GM12878 (cell line): ENCODE data around the gene RETREG3. TPM values are rescaled to one million over a fixed set of nuclear protein-coding genes. Genes with fewer than 3 reads are reported as not detected.

Experiments
- ATAC-seq: fragments of 200-7000 bp; cut with Tn5 transposase; 3 replicates; pipeline ENCODE4 v1.9.1; 2020; ENCODE audit warnings: mild to moderate bottlenecking, moderate library complexity
- BruUV-seq: library from RNA; stranded (reverse); fragments of 400-500 nt; replicated peaks from 2 replicates; lab custom pipeline; 2021; lab: Mats Ljungman, UMichigan
- CTCF ChIA-PET: fragments of 300-600 bp; sonication (Branson Sonifier 250); formaldehyde crosslinking; extraction: SDS; loops from one replicate; lab custom pipeline; 2021; ENCODE audit warnings: inconsistent platforms; lab: Yijun Ruan, JAX
- POLR2A ChIA-PET: fragments of 350-600 bp; formaldehyde crosslinking; extraction: SDS; loops from one replicate; lab custom pipeline; 2021; ENCODE audit warnings: inconsistent platforms; lab: Charles Lee
- RAD21 ChIA-PET: fragments of 300-600 bp; sonication (Branson Sonifier 250); formaldehyde crosslinking; loops from one replicate; lab custom pipeline; 2023; ENCODE audit warnings: antibody characterized with exemption; ENCODE audit not compliant: unreplicated experiment; lab: Charles Lee
- SMC1A ChIA-PET: fragments of 300-600 bp; sonication (Branson Sonifier 250); formaldehyde crosslinking; loops from one replicate; lab custom pipeline; 2023; ENCODE audit not compliant: unreplicated experiment, uncharacterized antibody; lab: Charles Lee
- DNase-seq: peaks from one replicate; pipeline ENCODE4 v3.0.0-alpha.2; 2011; ENCODE audit warnings: low read depth, low spot score
- FAIRE-seq: peaks from 3 replicates; lab custom pipeline; 2011; peaks lifted over from hg19 to GRCh38; lab: Jason Lieb, UNC
- H2AFZ ChIP-seq: 2 replicates; pipeline ENCODE4 v1.6.0; 2011; ENCODE audit warnings: low read depth, low read length, control low read depth; ENCODE audit not compliant: control insufficient read depth
- H3K27ac ChIP-seq: 2 replicates; pipeline ENCODE4 v1.5.1; 2011; ENCODE audit warnings: control low read depth; ENCODE audit not compliant: control insufficient read depth, insufficient read depth
- H3K27me3 ChIP-seq, 2 experiments: replicated peaks in 1 of 2; 2 replicates each; pipeline versions ENCODE4 v1.6.0 to v1.6.1; 2011; ENCODE audit warnings: low read length in 1 of 2; ENCODE audit not compliant: control insufficient read depth in 2 of 2, insufficient read depth in 2 of 2
- H3K36me3 ChIP-seq, 2 experiments: 2 replicates each; pipeline ENCODE4 v1.5.1; 2011; ENCODE audit warnings: low read length in 1 of 2; ENCODE audit not compliant: control insufficient read depth in 2 of 2, insufficient read depth in 2 of 2
- H3K4me1 ChIP-seq: 2 replicates; pipeline ENCODE4 v1.6.1; 2011; ENCODE audit warnings: mild to moderate bottlenecking, low read length, moderate library complexity, mixed read lengths; ENCODE audit not compliant: control insufficient read depth, insufficient read depth
- H3K4me2 ChIP-seq: 2 replicates; pipeline ENCODE4 v1.6.0; 2011; ENCODE audit warnings: control low read depth; ENCODE audit not compliant: control insufficient read depth, insufficient read depth
- H3K4me3 ChIP-seq: fragments of 200-600 bp; sonication (generic); 2 replicates; pipeline ENCODE4 v1.5.1; 2016
- H3K79me2 ChIP-seq: 2 replicates; pipeline ENCODE4 v1.6.0; 2011; ENCODE audit warnings: low read length; ENCODE audit not compliant: control insufficient read depth, insufficient read depth
- H3K9ac ChIP-seq: 2 replicates; pipeline ENCODE4 v1.8.0; 2011; ENCODE audit warnings: low read length, control low read depth, mixed read lengths; ENCODE audit not compliant: control insufficient read depth, insufficient read depth
- H3K9me3 ChIP-seq: replicated peaks from 3 replicates; pipeline ENCODE4 v1.5.1; 2011; ENCODE audit warnings: mild to moderate bottlenecking, low read length; ENCODE audit not compliant: control insufficient read depth, insufficient read depth
- H4K20me1 ChIP-seq: 2 replicates; pipeline ENCODE4 v1.6.0; 2011; ENCODE audit not compliant: control insufficient read depth, insufficient read depth
- CHD2 ChIP-seq: IDR thresholded peaks from 2 replicates; pipeline ENCODE4 v1.6.1; 2011; ENCODE audit warnings: low read depth, low read length, improper control_type of control experiment, borderline replicate concordance
- FOXK2 ChIP-seq: fragments of 450-650 bp; IDR thresholded peaks from 2 replicates; pipeline ENCODE4 v1.6.1; 2017; ENCODE audit warnings: mild to moderate bottlenecking, moderate library complexity
- MTA3 ChIP-seq: IDR thresholded peaks from 2 replicates; pipeline ENCODE4 v1.6.1; 2012; ENCODE audit warnings: low read length, inconsistent platforms, borderline replicate concordance
- PAX5 ChIP-seq: IDR thresholded peaks from 2 replicates; pipeline ENCODE4 v1.6.1; 2011; ENCODE audit warnings: low read depth, low read length, borderline replicate concordance
- RELA ChIP-seq: fragments of 450-650 bp; IDR thresholded peaks from 2 replicates; pipeline ENCODE4 v1.8.0; 2014; ENCODE audit warnings: borderline replicate concordance; ENCODE audit not compliant: partially characterized antibody
- SP1 ChIP-seq: IDR thresholded peaks from one replicate; pipeline ENCODE4 v1.6.1; 2011; ENCODE audit warnings: low read depth, low read length
- WGBS: methylation state at CpG from one replicate; pipeline ENCODE4 v1.1.6; 2016; ENCODE audit warnings: low lambda C conversion rate; ENCODE audit not compliant: insufficient replicate concordance, insufficient coverage; ENCODE audit errors: missing lambda C conversion rate; 5-methylcytosine and 5-hydroxymethylcytosine counted together
- in situ Hi-C: fragments of 300-500 bp; cut with MboI; formaldehyde crosslinking; loops from 9 replicates; pipeline ENCODE4 v1.14.3; 2018; ENCODE audit warnings: mixed read lengths
- intact Hi-C: fragments of 100-400 bp; cut with micrococcal nuclease; formaldehyde crosslinking; loops from one replicate; pipeline ENCODE4 v1.14.2; 2022; ENCODE audit not compliant: unreplicated experiment
- polyA plus RNA-seq, 11 experiments: library from polyadenylated mRNA; depleted of rRNA in 4 of 11; unstranded in 6 of 11; stranded (reverse) in 5 of 11; fragments of >200 nt; fragmentation: Nextera tagmentation in 4 of 11; fragmentation: Illumina TruSeq in 1 of 11; extraction: Ambion mirVana in 4 of 11; extraction: Trizol in 1 of 11; gene quantifications; 1 replicate in 1 of 11; 2 replicates in 10 of 11; pipeline versions ENCODE4 v1.2.1 to v1.2.3, GENCODE V29; 2011 to 2016; ENCODE audit warnings: inconsistent platforms in 2 of 11, missing spikeins in 2 of 11, low read depth in 1 of 11
- total RNA-seq, 4 experiments: library from RNA; depleted of rRNA in 3 of 4; stranded (reverse); fragments of >200 nt in 3 of 4; fragmentation: Illumina TruSeq in 1 of 4; extraction: Trizol in 1 of 4; gene quantifications; 2 replicates each; pipeline versions ENCODE4 v1.2.1 to v1.2.3, GENCODE V29; 2013 to 2021
- TF ChIP-seq, protein P1 (sequence below): fragments of 450-650 bp; IDR thresholded peaks from 2 replicates; pipeline ENCODE4 v1.6.1; 2017; ENCODE audit warnings: borderline replicate concordance

Gene RETREG3
- total and polyA plus RNA-seq, 10 of the 15 experiments (the other 5 are each of a cell fraction or from before 2014, with no cell fraction given) = 7.0 to 50.6 (median 27.3) TPM

DNA sequence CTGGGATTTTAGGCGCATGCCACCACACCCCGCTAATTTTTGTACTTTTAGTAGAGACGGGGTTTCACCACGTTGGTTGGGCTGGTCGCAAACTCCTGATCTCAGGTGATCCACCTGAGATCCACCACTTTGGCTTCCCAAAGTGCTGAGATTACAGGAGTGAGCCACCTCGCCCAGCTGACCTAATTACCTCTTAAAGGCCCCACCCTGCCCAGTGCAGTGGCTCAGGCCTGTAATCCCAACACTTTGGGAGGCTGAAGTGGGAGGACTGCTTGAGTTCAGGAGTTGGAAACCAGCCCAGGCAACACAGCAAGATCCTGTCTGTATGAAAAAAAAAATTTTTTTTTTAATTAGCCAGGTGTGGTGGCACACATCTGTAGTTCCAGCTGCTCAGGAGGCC lies 50.1 kb downstream of the RETREG3 start:
- RAD21 ChIA-PET = interaction anchor here (0.8 kb wide), 1 partner anchor 50 kb away, joined by 4 read pairs; the partner anchor contains the start of genes RETREG3 and TUBG1
- FAIRE-seq (no peak), DNase-seq (no peak), ATAC-seq (no peak)
- Histone ChIP-seq H3K27ac (no peak overlapping the region), H3K27me3 (no peaks in the 10 kb centered on the region), H4K20me1 (no peaks in the 10 kb centered on the region), H3K4me3 (no peak overlapping the region), H3K79me2 (peaks cover 41% of the 10 kb centered on the region), H3K9me3 (no peaks in the 10 kb centered on the region), H3K4me1 (peaks cover 16% of the 10 kb centered on the region), H3K4me2 (no peak overlapping the region), H2AFZ (no peak overlapping the region), H3K9ac (no peak overlapping the region; the same call in 1 of the 2 replicates), H3K36me3 (peaks cover 0 to 5% of the 10 kb centered on the region in 2 experiments; a peak in 1 of 4 replicates)
- POLR2A ChIA-PET = interaction anchor here (0.6 to 1.4 kb wide), 3 partner anchors 47 to 426 kb away, joined by 3 to 6 read pairs (median 4); partner anchors contain the start of gene PLEKHH3
- SMC1A ChIA-PET = no interaction called here
- intact Hi-C loops (no loop called here), in situ Hi-C loops (no loop called here)
- WGBS = 95% methylated on average over 6 of the region's 6 CpGs
- BruUV-seq = no TSS peak
- CTCF ChIA-PET = interaction anchor here (1.0 to 1.5 kb wide), 2 partner anchors 11 kb away, joined by 3 to 6 read pairs; no protein-coding TSS in a partner anchor
- TF ChIP-seq RELA (no peak), CHD2 (no peak), PAX5 (no peak), SP1 (no peak), FOXK2 (no peak), MTA3 (no peak)
- TF ChIP-seq, protein P1, sequence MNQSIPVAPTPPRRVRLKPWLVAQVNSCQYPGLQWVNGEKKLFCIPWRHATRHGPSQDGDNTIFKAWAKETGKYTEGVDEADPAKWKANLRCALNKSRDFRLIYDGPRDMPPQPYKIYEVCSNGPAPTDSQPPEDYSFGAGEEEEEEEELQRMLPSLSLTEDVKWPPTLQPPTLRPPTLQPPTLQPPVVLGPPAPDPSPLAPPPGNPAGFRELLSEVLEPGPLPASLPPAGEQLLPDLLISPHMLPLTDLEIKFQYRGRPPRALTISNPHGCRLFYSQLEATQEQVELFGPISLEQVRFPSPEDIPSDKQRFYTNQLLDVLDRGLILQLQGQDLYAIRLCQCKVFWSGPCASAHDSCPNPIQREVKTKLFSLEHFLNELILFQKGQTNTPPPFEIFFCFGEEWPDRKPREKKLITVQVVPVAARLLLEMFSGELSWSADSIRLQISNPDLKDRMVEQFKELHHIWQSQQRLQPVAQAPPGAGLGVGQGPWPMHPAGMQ = no peak
- TF ChIP-seq, all 136 proteins: peak for 0
